ENCODE results near the gene ANO6.

GRCh38 chr12:45377815-45378214, 161.9 kb downstream of the ANO6 start:
- TF ChIP-seq POLR2A (IDR thresholded peaks at IDR 0.05; ENCODE audit: extremely low read depth, insufficient read length) = no peak
- TF ChIP-seq CTCF (IDR thresholded peaks at IDR 0.05; ENCODE audit: low read depth, low read length) = no peak

Measured in NB4 (cell line).